Endodermal cell (in vitro differentiated cells): Measurements from ENCODE around the gene RBM42. TPM values are rescaled to one million over a fixed set of nuclear protein-coding genes. Genes with fewer than 3 reads are reported as not detected.

Experiments
- DNase-seq: peaks from one replicate; pipeline ENCODE4 v3.0.0-alpha.2; 2017
- H3K27ac ChIP-seq: 2 replicates; pipeline ENCODE4 v1.5.1; 2013; ENCODE audit warnings: mild to moderate bottlenecking, low read depth, low read length, moderate library complexity
- H3K27me3 ChIP-seq: 2 replicates; pipeline ENCODE4 v1.6.1; 2013; ENCODE audit warnings: mild to moderate bottlenecking, low read length, moderate library complexity; ENCODE audit not compliant: insufficient read depth, control insufficient read depth, poor library complexity, severe bottlenecking
- H3K36me3 ChIP-seq: 2 replicates; pipeline ENCODE4 v1.7.0; 2013; ENCODE audit warnings: mild to moderate bottlenecking, low read length, moderate library complexity; ENCODE audit not compliant: control insufficient read depth, insufficient read depth
- H3K4me1 ChIP-seq: one replicate; pipeline ENCODE4 v1.7.0; 2013; ENCODE audit warnings: low read length; ENCODE audit not compliant: control insufficient read depth, insufficient read depth
- H3K4me3 ChIP-seq: 2 replicates; pipeline ENCODE4 v1.5.1; 2013; ENCODE audit warnings: mild to moderate bottlenecking, low read length, moderate library complexity
- H3K9ac ChIP-seq: 2 replicates; pipeline ENCODE4 v1.6.1; 2013; ENCODE audit warnings: mild to moderate bottlenecking, low read length, moderate library complexity; ENCODE audit not compliant: poor library complexity, severe bottlenecking; ENCODE audit errors: extremely low read depth
- H3K9me3 ChIP-seq: 2 replicates; pipeline ENCODE4 v1.6.1; 2013; ENCODE audit warnings: mild to moderate bottlenecking, low read length, moderate library complexity; ENCODE audit not compliant: control insufficient read depth
- H3K27ac Mint-ChIP-seq: 2 replicates; pipeline ENCODE4 v1.8.0; 2020; ENCODE audit warnings: mixed read lengths
- H3K27me3 Mint-ChIP-seq: 2 replicates; pipeline ENCODE4 v1.8.0; 2021; ENCODE audit warnings: mild to moderate bottlenecking, mixed read lengths; ENCODE audit not compliant: insufficient read depth
- H3K36me3 Mint-ChIP-seq: 2 replicates; pipeline ENCODE4 v1.8.0; 2020; ENCODE audit warnings: low read depth, mixed read lengths
- H3K4me1 Mint-ChIP-seq: 2 replicates; pipeline ENCODE4 v1.8.0; 2020; ENCODE audit warnings: mixed read lengths
- H3K4me3 Mint-ChIP-seq: 2 replicates; pipeline ENCODE4 v1.8.0; 2020; ENCODE audit warnings: mild to moderate bottlenecking, moderate library complexity, mixed read lengths
- H3K9me3 Mint-ChIP-seq: 2 replicates; pipeline ENCODE4 v1.8.0; 2020; ENCODE audit warnings: mild to moderate bottlenecking, mixed read lengths
- WGBS, 2 experiments: methylation state at CpG; one replicate each; pipeline versions ENCODE4 v1.1.5 to v1.1.7; 2013; ENCODE audit warnings: missing lambda C conversion rate in 2 of 2, mixed read lengths in 1 of 2; ENCODE audit not compliant: insufficient coverage in 1 of 2, insufficient read length in 1 of 2; 5-methylcytosine and 5-hydroxymethylcytosine counted together
- long read RNA-seq, 4 experiments: library from polyadenylated mRNA in 2 of 4; library from RNA in 1 of 4; library from capped mRNA in 1 of 4; stranded (forward) in 3 of 4; unstranded in 1 of 4; transcript quantifications; one replicate each; pipeline ENCODE4 v2.0.0, GENCODE V29; 2020 to 2021; ENCODE audit warnings: inconsistent platforms in 1 of 4
- polyA plus RNA-seq, 2 experiments: library from polyadenylated mRNA; stranded (reverse); fragments of 50-300 nt; gene quantifications; one replicate each; pipeline ENCODE4 v1.2.3, GENCODE V29; 2013
- total RNA-seq, 2 donors: library from RNA; stranded (reverse); fragmentation: NEBNext Ultra II Directional in 1 of 2; extraction: Animal tissue kit (Norgen Biotek cat#: 25700) in 1 of 2; gene quantifications; 2 replicates in 1 of 2; 3 replicates in 1 of 2; pipeline ENCODE4 v1.2.1, GENCODE V29; 2021
- TF ChIP-seq, protein P1 (sequence below): fragments of 200-600 bp; sonication (generic); conservative IDR thresholded peaks from 2 replicates; pipeline ENCODE4 v1.5.0; 2021; ENCODE audit warnings: antibody characterized with exemption, mild to moderate bottlenecking

The RBM42 gene, protein sequence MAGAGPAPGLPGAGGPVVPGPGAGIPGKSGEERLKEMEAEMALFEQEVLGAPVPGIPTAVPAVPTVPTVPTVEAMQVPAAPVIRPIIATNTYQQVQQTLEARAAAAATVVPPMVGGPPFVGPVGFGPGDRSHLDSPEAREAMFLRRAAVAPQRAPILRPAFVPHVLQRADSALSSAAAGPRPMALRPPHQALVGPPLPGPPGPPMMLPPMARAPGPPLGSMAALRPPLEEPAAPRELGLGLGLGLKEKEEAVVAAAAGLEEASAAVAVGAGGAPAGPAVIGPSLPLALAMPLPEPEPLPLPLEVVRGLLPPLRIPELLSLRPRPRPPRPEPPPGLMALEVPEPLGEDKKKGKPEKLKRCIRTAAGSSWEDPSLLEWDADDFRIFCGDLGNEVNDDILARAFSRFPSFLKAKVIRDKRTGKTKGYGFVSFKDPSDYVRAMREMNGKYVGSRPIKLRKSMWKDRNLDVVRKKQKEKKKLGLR
- total RNA-seq = 10 to 100 TPM; 81.1 to 89.2 TPM
- polyA plus RNA-seq (2013, experiment 1 of 2) = 68.5 TPM
- 64.3 TPM for polyA plus RNA-seq (2013, experiment 2 of 2)
- long read RNA-seq, experiment 1, transcript RBM42-201 (10 exons, 1,680 nt) = major isoform, 20 of 55 reads
- long read RNA-seq, experiment 1, partial matches to known transcripts = 19 of 55 reads
- long read RNA-seq, experiment 1, other reads (novel, unspliced or antisense) = 15 of 55 reads
- long read RNA-seq, experiment 2, transcript RBM42-201 (10 exons, 1,680 nt) = major isoform, 93 of 210 reads
- long read RNA-seq, experiment 2, partial matches to known transcripts = 8 of 210 reads
- long read RNA-seq, experiment 2, other reads (novel, unspliced or antisense) = 107 of 210 reads
- long read RNA-seq, experiment 3, transcript RBM42-201 (10 exons, 1,680 nt) = major isoform, 119 of 273 reads
- long read RNA-seq, experiment 3, partial matches to known transcripts = 18 of 273 reads
- long read RNA-seq, experiment 3, other reads (novel, unspliced or antisense) = 130 of 273 reads
- long read RNA-seq, experiment 4, transcript RBM42-201 (10 exons, 1,680 nt) = major isoform, 56 of 120 reads
- long read RNA-seq, experiment 4, partial matches to known transcripts = 0 of 120 reads
- long read RNA-seq, experiment 4, other reads (novel, unspliced or antisense) = 62 of 120 reads

DNA sequence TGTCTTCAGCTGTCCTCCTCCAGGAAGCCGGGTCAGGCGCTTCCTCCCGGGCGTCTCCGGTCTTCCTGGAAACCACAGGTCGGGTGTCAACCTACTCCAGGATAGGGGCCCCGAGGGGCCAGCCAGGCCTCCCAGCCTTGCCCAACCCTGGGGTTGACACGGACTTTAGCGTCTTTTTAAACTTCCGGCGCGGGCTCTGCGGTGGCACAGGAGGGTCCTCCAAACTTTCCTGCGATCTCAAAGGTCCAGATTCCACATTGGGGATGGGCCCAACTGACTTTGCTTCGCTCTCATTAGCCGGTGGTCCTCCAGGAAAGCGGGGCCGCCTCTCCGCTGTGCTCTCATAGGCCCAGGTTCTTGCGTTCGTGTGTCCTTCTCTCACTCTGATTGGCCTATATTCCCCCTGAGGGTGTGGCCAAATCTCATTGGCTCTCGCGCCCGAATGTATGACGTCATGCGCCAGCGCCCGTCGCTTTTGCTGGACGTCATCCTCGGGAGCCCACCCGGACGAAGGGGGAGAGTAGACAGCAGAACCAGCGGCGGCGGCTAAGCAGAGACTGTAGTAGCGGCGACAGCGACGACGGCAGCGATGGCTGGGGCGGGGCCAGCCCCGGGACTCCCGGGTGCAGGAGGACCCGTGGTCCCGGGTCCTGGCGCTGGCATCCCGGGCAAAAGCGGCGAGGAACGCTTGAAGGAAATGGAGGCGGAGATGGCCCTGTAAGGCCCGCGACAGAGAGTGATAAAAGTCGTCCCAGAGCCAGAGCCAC lies at the start of gene RBM42:
RBM42 (plus strand) TSS at position 472 of the 767 bp plus-strand sequence; CDS start at position 590, 118 bp downstream.
- DNase-seq = peak; percentile 99
- Histone ChIP-seq H3K27ac (peak within 1 kb of the TSS; percentile 40), H3K9ac (peak within 1 kb of the TSS; percentile 92), H3K36me3 (peaks cover 25% of the 10 kb centered on the region), H3K4me3 (peak within 1 kb of the TSS; percentile 91), H3K9me3 (no peaks in the 10 kb centered on the region), H3K27me3 (no peaks in the 10 kb centered on the region), H3K4me1 (no peaks in the 10 kb centered on the region)
- Mint-ChIP-seq H3K4me1 (peaks cover 7% of the 10 kb centered on the region), H3K36me3 (peaks cover 32% of the 10 kb centered on the region), H3K27me3 (no peaks in the 10 kb centered on the region), H3K9me3 (no peaks in the 10 kb centered on the region), H3K27ac (peak within 1 kb of the TSS; percentile 98), H3K4me3 (peak within 1 kb of the TSS; percentile 91)
- TF ChIP-seq, protein P1, sequence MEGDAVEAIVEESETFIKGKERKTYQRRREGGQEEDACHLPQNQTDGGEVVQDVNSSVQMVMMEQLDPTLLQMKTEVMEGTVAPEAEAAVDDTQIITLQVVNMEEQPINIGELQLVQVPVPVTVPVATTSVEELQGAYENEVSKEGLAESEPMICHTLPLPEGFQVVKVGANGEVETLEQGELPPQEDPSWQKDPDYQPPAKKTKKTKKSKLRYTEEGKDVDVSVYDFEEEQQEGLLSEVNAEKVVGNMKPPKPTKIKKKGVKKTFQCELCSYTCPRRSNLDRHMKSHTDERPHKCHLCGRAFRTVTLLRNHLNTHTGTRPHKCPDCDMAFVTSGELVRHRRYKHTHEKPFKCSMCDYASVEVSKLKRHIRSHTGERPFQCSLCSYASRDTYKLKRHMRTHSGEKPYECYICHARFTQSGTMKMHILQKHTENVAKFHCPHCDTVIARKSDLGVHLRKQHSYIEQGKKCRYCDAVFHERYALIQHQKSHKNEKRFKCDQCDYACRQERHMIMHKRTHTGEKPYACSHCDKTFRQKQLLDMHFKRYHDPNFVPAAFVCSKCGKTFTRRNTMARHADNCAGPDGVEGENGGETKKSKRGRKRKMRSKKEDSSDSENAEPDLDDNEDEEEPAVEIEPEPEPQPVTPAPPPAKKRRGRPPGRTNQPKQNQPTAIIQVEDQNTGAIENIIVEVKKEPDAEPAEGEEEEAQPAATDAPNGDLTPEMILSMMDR = no peak
- 0 to 1% methylated on average over 32 to 56 of the region's 56 CpGs for WGBS, 2 experiments

DNA sequence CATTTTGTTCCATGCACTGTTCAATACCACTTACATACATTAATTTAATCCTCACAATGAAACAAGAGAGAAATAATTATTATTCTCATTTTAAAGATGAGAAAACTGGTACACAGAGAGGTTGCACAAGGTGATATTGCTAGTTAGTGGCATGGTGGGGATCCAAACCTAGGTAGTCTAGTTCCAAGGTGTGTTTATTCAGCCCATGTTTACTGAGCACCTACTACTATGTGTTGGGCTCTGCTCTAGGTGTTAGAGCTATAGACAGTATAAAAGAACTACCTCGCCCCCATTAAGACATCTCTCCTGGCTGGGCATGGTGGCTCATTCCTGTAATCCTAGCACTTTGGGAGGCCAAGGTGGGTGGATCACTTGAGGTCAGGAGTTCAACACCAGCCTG lies 46.1 kb upstream of the RBM42 start:
- H3K4me3 ChIP-seq = no peak overlapping the region
- H3K27ac Mint-ChIP-seq = no peak overlapping the region
- H3K4me3 Mint-ChIP-seq = no peak overlapping the region
- DNase-seq = no peak
- H3K27me3 ChIP-seq = peaks cover 15% of the 10 kb centered on the region
- H3K4me1 Mint-ChIP-seq = no peaks in the 10 kb centered on the region
- no peaks in the 10 kb centered on the region for H3K36me3 Mint-ChIP-seq
- no peak overlapping the region for H3K27ac ChIP-seq
- H3K9me3 Mint-ChIP-seq = peaks cover 14% of the 10 kb centered on the region
- H3K9ac ChIP-seq = no peak overlapping the region
- TF ChIP-seq, protein P1 = no peak
- peaks cover 4% of the 10 kb centered on the region for H3K9me3 ChIP-seq
- 86 to 87% methylated on average over 1 of the region's 1 CpG for WGBS, 2 experiments
- peaks cover 41% of the 10 kb centered on the region for H3K27me3 Mint-ChIP-seq
- H3K4me1 ChIP-seq = no peaks in the 10 kb centered on the region
- no peaks in the 10 kb centered on the region for H3K36me3 ChIP-seq
